Mucosa of descending colon (tissue), 3 donors: ENCODE measurements around the gene KCNK3. TPM values are rescaled to one million over a fixed set of nuclear protein-coding genes. Genes with fewer than 3 reads are reported as not detected.

Source experiments
- ATAC-seq: fragments of 200-7000 bp; cut with Tn5 transposase; one replicate; pipeline ENCODE4 v1.9.1; 2020; ENCODE audit warnings: mild to moderate bottlenecking, moderate library complexity
- DNase-seq, 3 donors: peaks; one replicate each; pipeline ENCODE4 v3.0.0-alpha.2; 2020
- H3K36me3 ChIP-seq: fragments of 200-600 bp; one replicate; pipeline ENCODE4 v1.8.0; 2021; ENCODE audit warnings: low read depth, mild to moderate bottlenecking
- H3K4me1 ChIP-seq: fragments of 200-600 bp; one replicate; pipeline ENCODE4 v1.8.0; 2021; ENCODE audit warnings: low read depth, mild to moderate bottlenecking
- H3K4me3 ChIP-seq: fragments of 200-600 bp; one replicate; pipeline ENCODE4 v1.8.0; 2021; ENCODE audit warnings: mild to moderate bottlenecking
- H3K9me3 ChIP-seq: fragments of 200-600 bp; one replicate; pipeline ENCODE4 v1.8.0; 2021; ENCODE audit warnings: mild to moderate bottlenecking
- intact Hi-C, 2 donors: fragments of 100-400 bp; cut with DNase I in 1 of 2; cut with micrococcal nuclease in 1 of 2; formaldehyde crosslinking; loops; one replicate each; pipeline versions ENCODE4 v1.11.0 to v1.11.1; 2022; cut with DNase I, micrococcal nuclease
- total RNA-seq, 3 donors: library from RNA; stranded (reverse); fragmentation: NEBNext Ultra II Directional in 2 of 3; extraction: Animal tissue kit (Norgen Biotek cat#: 25700) in 2 of 3; gene quantifications; one replicate each; pipeline versions ENCODE4 v1.2.1 to v1.2.4, GENCODE V29; 2021 to 2023
- TF ChIP-seq, protein P1 (sequence below): fragments of 200-600 bp; IDR thresholded peaks from one replicate; pipeline ENCODE4 v1.8.0; 2022; ENCODE audit warnings: antibody characterized with exemption, mild to moderate bottlenecking
- donor health status: DM: no; HTN: no; CAD: no; lungs with moderate emphysema.
- donor health status: DM: no; HTN: no; CAD: no.
- donor health status: DM: no; HTN: yes; CAD: no.

Gene KCNK3
- total RNA-seq, 3 donors from 2014 or later = 0.64 to 11.0 (median 0.92) TPM

DNA sequence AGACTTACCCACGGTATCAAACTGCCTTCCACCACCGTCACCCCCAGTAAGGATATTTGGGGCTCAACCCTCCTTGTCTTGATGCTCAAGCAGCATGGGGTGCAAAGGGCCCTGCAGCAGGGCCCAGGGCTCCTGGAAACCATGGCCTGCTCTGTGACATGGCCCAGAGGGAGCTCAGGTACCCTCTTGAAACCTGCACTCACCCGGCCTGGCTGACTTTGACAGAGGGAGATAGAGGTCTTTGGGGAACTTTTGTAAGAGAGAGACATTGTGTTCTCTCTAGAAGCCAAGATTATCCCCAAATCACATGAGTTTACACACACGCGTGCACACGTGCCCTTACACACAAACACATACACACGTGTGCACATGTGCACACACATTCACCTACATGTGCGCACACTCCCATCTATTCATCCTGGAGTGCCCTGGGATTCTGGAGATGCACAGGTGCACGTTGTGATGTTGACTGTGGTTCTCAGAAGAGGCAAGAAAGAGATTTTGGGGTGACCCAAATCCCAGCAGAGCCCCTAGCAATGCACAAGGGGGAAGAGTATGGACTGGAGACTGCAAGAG, 19.6 kb upstream of the KCNK3 start:
- Histone ChIP-seq H3K9me3 (no peaks in the 10 kb centered on the region), H3K4me3 (no peak overlapping the region), H3K36me3 (no peaks in the 10 kb centered on the region), H3K4me1 (no peaks in the 10 kb centered on the region)
- intact Hi-C loops = no loop called here
- DNase-seq (no peak), ATAC-seq (no peak)
- TF ChIP-seq, protein P1, sequence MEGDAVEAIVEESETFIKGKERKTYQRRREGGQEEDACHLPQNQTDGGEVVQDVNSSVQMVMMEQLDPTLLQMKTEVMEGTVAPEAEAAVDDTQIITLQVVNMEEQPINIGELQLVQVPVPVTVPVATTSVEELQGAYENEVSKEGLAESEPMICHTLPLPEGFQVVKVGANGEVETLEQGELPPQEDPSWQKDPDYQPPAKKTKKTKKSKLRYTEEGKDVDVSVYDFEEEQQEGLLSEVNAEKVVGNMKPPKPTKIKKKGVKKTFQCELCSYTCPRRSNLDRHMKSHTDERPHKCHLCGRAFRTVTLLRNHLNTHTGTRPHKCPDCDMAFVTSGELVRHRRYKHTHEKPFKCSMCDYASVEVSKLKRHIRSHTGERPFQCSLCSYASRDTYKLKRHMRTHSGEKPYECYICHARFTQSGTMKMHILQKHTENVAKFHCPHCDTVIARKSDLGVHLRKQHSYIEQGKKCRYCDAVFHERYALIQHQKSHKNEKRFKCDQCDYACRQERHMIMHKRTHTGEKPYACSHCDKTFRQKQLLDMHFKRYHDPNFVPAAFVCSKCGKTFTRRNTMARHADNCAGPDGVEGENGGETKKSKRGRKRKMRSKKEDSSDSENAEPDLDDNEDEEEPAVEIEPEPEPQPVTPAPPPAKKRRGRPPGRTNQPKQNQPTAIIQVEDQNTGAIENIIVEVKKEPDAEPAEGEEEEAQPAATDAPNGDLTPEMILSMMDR = no peak

DNA sequence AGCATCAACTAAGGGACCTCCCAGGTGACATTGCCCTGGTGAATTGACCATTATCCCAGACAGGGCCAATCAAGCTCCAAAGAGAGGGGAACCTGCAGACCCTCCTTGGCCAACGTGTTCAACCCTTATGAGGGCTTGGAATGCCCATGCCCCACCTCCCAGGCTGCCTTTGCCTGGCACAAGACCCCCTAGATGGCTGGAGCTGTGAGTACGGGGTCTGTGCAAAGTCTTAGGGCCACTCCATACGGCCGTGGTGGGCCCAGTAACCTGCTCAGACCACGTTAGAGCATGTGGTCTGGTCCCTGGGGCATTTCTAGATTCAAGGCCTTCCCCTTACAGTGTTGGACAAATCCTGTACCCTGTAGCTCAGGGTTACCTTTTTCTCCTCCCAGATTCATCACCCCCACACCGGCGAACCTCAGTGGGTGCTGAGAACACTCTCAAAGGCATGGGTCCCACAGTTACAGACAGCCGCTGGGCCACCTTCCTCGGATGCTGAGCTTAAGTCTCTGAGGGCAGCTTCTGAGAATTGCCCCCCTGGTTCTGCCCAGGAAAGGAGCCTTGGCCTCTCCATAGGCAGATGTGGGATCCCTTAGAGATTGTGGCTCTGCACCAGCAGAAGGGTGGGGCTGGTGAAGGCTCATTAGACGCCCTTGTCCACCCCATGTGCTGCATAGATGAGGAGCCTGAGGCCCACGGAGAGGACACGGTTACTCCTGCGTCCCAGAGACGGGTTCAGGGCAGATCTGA, 18.3 kb upstream of the KCNK3 start:
- TF ChIP-seq, protein P1 = no peak
- no peaks in the 10 kb centered on the region for H3K4me1 ChIP-seq
- intact Hi-C loops = no loop called here
- no peaks in the 10 kb centered on the region for H3K36me3 ChIP-seq
- H3K4me3 ChIP-seq = no peak overlapping the region
- no peak for DNase-seq
- no peaks in the 10 kb centered on the region for H3K9me3 ChIP-seq
- ATAC-seq = no peak

DNA sequence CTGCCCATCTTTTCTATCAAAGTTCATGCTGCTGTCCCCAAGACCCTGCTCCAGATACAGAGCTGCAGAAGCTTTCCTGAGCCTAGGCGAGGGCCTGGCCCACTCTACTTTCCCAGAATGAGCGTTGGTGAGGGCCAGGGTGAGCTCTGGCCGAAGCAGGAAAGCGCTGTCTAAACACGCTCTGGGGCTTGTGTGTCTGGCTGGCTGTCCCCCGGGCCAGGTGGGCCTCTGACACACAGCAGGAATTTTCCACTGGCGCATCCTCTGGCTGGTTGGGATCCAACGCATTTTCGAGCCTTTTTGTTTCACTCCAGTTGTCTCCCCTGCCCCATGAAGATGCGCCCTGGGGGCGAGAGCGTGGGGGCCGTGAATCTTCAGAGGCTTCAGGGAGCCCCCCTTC, 17.8 kb upstream of the KCNK3 start:
- H3K9me3 ChIP-seq = no peaks in the 10 kb centered on the region
- DNase-seq = no peak
- ATAC-seq = no peak
- H3K36me3 ChIP-seq = no peaks in the 10 kb centered on the region
- TF ChIP-seq, protein P1 = no peak
- intact Hi-C loops = no loop called here
- no peak overlapping the region for H3K4me3 ChIP-seq
- H3K4me1 ChIP-seq = no peaks in the 10 kb centered on the region

DNA sequence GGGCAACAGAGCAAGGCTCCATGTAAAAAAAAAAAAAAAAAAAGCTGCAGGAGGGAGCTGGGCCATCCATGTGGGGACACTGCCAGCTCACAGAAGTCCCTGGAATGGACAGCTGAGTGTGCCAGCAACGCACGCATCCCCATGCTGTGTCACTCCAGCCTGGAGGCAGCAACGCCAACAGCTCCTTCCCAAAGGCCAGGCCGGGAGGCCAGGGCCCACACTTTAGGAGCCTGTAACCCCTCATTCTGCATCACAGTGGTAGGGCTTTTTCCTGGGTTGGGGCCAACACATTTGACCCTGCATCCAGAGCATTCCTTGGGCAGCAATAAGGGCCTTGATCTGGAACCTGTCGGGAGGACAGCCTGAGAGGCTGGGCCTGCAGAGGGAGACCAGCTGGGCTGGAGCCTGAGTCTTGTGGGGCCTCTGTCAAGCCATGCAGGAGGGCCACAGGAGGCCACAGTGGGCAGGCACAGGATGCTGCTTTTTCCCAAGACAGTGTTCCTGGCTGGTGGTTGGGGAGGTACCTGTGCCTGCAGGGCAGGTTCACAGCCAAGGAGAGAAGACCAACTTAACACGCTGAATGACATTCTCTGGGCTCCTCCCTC, 16.8 kb upstream of the KCNK3 start:
- Histone ChIP-seq H3K9me3 (no peaks in the 10 kb centered on the region), H3K36me3 (no peaks in the 10 kb centered on the region), H3K4me1 (no peaks in the 10 kb centered on the region), H3K4me3 (no peak overlapping the region)
- intact Hi-C loops = no loop called here
- ATAC-seq (no peak), DNase-seq (no peak)
- TF ChIP-seq, protein P1 = no peak

DNA sequence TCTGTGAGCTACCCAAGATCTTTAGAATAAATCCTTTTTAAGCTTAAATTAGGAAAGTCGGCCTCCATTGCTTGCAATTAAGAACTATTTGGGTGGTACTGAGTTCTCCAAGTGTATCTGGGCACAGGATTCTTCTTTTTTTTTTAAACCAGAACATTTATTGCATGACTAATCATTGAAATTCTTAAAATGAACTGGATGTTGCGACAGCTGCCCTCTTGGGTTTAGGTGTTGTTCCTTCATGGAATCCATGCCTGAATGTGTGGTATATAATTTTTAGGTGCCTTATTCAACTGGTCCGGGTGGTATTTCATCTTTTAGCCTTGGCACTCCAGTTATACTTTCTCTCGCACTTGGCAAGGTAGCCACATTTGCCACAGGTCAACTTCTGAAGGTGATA, 14.5 kb upstream of the KCNK3 start:
- ATAC-seq (no peak), DNase-seq (no peak)
- TF ChIP-seq, protein P1 = no peak
- Histone ChIP-seq H3K36me3 (no peaks in the 10 kb centered on the region), H3K9me3 (no peaks in the 10 kb centered on the region), H3K4me3 (no peak overlapping the region), H3K4me1 (no peaks in the 10 kb centered on the region)
- intact Hi-C loops = no loop called here
